HG03439 (cell line): ENCODE results near the gene ZBED4.
"Not testable (repeated sequence)": the region's sequence is repeated elsewhere in the genome, so short reads cannot be mapped to it uniquely, and the experiment has no call there.

Source experiments
- ATAC-seq: cut with Tn5 transposase; IDR thresholded peaks from one replicate; pipeline ENCODE4 v1.9.1; 2021; ENCODE audit warnings: mild to moderate bottlenecking, moderate library complexity; ENCODE audit not compliant: unreplicated experiment

ZBED4 gene, protein sequence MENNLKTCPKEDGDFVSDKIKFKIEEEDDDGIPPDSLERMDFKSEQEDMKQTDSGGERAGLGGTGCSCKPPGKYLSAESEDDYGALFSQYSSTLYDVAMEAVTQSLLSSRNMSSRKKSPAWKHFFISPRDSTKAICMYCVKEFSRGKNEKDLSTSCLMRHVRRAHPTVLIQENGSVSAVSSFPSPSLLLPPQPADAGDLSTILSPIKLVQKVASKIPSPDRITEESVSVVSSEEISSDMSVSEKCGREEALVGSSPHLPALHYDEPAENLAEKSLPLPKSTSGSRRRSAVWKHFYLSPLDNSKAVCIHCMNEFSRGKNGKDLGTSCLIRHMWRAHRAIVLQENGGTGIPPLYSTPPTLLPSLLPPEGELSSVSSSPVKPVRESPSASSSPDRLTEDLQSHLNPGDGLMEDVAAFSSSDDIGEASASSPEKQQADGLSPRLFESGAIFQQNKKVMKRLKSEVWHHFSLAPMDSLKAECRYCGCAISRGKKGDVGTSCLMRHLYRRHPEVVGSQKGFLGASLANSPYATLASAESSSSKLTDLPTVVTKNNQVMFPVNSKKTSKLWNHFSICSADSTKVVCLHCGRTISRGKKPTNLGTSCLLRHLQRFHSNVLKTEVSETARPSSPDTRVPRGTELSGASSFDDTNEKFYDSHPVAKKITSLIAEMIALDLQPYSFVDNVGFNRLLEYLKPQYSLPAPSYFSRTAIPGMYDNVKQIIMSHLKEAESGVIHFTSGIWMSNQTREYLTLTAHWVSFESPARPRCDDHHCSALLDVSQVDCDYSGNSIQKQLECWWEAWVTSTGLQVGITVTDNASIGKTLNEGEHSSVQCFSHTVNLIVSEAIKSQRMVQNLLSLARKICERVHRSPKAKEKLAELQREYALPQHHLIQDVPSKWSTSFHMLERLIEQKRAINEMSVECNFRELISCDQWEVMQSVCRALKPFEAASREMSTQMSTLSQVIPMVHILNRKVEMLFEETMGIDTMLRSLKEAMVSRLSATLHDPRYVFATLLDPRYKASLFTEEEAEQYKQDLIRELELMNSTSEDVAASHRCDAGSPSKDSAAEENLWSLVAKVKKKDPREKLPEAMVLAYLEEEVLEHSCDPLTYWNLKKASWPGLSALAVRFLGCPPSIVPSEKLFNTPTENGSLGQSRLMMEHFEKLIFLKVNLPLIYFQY

DNA sequence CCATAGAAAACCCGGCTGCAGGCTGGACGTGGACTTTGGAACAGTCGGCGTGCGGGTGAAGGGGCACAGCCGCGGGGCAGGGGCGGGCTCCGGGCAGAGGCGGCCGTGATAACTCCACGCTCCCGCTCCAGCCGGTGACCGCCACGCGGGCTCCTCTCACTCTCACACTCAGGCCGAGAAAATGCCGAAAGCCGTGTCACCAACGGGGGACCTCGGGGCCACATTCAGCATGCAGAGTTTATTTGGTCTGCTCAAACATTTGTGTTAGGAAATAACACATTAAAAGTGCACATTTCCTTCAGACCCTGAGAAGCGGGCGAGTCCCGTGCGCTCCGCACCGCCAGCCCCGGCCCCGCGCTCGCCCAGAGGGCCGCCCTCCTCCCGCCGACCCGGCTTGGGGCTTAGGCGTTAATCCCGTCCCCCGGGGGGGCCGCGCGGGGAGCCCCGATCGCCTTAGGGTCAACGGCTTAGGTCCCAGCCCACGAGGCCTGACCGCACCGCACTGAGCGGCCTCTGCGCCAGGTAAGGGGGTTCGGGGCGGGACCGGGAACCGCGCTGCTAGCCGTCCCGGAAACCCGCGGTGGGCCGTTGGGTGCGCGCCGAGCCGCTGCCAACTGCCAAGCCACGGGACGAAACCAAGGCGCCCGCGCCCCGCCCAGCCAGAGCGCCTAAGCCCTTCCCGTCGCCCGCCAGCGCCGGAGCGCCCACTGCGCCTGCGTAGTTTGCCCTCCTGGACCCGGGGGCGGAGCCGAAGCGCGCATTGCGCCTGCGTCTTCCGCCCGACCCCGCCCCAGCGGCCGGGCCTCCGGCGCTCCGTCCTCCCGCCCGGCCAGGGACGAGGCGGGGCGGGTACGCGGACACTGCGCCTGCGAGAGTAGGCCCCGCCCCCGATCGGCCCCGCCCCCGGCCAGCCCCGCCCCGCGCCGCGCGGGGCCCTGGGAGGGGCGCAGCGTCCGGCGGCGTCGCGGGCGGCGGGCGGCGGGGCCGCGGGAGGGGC lies at the start of gene ZBED4:
Gene ZBED4, plus strand, starts transcription at position 947 of the 997 bp plus-strand sequence. CDS start 29,819 bp downstream, outside the sequence.
- ATAC-seq = peak; percentile 80

DNA sequence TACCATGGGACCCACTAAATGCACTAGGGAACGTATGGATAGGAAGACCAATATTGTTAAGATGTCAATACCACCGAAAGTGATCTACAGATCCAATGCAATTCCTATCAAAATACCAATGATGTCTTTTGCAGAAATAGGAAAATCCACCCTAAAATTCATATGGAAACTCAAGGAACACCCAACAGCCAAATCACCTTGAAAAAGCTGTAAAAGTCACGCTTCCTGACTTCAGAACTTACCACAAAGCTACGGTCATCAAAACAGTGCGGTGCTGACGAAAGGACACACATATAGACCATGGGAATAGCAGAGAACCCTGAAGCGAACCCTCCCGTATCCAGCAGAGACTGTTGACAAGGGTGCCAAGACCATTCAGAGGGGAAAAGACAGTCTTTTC lies 46.5 kb upstream of the ZBED4 start:
- no peak for ATAC-seq

DNA sequence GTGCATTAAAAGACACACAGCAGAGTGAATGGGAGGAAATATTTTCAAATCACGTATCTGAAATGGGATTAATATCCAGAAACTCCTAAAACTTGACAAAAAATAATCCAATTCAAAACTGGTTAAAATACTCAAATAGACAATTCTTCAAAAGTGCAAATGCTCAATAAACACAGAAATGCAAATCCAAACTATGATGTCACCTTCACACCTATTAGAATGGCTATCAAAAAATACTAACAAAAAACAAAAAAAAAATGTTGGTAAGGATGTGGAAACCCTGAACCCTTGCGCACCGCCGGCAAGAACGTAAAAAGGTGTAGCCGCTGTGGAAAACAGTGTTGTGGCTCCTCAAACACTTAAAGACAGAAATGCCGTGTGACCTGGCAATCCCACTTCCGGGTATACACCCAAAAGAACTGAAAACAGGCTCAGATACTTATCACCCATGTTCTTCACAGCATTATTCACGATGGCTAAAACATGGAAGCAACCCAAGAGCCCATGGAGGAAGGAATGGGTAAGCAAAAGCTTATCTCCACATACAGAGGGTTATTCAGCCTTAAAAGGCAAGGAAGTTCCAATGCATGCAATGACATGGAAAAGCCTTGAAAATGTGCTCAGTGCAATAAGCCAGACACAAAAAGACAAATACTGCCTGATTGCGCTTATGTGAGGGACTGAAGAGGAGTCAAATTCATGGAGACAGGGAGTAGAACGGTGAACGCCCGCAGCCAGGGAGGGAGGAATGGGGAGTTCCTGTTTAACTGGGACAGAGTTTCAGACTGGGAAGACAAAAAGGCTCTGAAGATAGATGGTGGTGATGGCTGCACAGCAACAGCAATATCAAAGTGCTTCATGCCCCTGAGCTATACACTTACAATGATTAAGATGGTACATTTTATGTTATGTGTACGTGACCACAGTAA lies 45.6 kb upstream of the ZBED4 start:
- ATAC-seq = no peak

DNA sequence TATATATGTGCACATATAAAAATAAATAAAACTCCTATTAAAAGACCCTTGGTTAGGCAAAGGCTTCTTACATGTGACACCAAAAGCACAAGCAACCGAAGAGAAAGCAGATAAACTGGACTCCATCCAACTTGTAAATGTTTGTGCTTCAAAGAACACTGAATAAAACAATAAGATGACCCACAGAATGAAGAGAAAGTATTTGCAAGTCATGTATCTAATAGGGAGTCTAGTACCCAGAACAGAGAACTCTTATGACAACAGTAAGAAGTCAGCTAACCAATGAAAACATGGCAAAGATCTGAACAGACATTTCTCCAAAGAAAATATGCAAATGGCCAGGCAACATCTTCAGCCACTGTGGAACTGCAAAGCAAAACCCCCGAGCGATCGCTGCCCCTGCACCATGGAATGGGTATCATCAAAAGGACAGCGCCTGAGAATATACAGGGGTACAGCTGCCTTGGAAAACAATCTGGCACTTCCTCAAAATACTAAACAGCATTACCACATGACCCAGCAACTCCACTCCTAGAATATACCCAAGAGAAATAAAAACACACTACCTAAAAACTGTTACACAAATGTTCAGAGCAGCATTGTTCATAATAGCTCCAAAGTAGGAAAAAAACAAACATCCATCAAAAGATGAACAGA lies 43.2 kb upstream of the ZBED4 start:
- no peak for ATAC-seq

DNA sequence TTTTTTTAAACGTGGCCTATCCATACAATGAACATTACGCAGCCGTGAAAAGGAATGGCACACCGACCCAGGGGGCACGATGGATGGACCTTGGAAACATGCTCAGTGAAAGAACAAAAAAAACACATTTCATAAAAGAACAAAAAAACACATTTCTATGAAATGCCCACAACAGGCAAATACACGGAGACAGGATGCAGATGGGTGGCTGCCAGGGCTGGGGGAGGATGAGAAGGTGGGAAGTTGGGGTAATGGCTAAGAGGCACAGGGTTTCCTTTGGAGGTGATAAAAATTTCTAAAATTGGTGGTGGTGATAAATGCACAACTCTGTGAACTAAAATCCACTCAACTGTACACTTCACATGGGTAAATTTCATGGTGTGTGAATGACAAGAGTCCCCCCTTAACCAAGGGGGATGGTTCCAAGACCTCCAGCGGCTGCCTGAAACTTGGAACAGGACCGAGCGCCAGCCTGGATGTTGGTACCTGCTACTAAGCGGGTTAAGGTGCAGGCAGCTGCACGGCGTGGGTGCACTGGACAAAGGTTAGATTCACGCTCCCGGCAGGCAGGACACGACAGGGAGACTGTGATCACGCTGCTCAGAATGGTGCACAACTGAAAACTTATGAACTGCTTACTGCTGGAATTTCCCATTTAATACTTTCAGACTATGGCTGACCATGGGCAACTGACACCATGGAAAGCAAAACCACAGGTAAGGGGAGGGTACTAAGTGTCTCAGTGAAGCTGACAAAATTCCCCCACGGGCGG lies 42.4 kb upstream of the ZBED4 start:
- no peak for ATAC-seq

DNA sequence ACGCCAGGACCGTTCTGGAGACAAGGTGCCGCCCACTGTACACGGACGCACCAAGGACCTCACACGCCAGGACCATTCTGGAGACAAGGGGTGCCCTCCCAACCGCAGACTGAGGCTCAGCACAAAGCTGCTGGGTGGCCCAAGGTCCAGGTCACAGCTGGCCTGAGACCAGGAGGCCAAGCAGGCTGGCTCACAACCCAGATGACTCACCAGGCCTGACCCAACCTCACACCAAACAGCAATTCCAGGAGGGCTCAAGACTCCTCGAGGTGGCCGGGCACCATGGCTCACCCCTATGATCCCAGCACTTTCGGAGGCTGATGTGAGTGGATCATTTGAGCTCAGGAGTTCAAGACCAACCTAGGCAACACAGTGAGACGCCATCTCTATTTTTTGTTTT lies 40.8 kb upstream of the ZBED4 start:
- ATAC-seq = no peak

DNA sequence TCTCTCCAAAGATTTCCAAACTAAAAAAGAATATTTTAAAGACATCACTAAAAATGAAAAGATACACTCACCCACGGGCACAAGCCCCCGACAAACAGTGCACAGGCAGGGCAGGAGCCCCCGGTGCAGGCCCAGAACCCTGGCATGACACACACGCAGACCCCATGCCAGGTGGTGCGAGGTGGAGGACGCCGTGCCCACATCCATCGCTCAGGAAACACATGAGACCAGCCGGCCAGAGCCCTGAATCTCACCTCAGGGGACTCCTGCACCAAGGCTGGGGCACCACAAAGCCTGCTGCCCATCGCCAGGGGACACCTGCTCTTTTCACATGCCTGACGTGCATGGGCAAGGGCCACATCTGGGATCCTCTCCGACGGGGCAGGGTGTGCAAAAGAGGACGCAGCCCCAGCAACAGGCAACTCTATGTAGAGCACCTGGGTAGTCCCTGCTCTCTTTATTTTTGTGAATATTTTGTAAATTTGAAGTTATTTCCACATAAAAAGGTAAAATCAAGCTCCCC lies 39.4 kb upstream of the ZBED4 start:
- ATAC-seq = no peak

DNA sequence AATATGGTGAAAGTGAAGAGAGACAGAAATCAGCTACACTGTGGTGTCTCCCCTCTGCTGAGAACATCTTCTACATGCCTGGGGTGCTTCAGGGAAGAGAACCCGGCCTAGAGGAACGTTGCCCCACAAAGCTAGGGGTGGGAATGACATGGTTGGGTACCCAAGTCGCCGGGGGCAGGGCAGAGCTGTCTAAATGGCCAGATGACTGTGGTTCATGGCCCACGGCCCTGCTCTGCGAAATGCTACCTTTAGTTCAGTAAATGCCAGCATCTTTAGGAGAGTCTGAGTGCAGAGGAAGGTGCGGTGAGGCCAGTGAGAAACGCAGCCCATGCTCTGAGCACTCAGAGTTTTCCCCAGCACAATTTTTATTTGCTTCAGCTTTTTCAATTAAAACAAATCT lies 38.8 kb upstream of the ZBED4 start:
- ATAC-seq = no peak

DNA sequence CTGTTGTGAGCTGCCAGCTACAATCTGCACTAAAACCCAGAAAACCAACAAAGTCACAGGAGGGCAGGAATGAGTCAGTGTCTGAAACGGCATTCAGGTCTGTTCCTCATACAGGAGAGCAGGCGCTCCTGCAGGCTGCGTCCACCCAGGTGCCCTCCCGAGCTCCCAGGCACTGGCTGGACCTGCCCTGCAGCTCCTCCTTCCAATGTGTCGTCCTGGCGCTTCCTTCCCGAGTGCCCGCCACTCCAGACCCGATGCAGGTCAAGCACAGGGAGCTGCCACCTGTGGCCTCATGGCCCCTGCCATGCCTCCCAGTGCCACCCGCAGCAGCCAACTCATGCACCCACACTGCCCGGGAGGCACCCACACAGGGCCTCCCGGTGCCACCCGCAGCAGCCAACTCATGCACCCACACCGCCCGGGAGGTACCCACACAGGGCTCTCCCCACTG lies 38.0 kb upstream of the ZBED4 start:
- no peak for ATAC-seq

DNA sequence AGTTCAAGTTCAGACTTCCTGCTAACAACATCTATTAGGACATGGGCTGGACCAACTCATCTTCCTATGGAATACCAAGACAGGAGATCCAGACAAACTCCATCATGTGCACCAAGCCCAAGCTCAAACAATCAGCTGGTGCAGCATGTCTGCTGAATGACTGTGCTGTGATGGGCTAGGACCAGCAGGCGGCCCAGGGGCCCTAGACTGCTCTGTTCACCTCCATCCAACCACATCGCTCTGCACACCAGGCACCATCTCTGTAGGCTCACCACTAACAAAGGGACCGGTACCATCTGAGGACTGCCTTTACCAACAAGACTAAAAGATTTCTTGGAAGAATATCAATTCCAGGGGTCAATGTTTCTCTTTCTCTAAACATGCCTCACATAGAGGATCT lies 36.3 kb upstream of the ZBED4 start:
- ATAC-seq = no peak

DNA sequence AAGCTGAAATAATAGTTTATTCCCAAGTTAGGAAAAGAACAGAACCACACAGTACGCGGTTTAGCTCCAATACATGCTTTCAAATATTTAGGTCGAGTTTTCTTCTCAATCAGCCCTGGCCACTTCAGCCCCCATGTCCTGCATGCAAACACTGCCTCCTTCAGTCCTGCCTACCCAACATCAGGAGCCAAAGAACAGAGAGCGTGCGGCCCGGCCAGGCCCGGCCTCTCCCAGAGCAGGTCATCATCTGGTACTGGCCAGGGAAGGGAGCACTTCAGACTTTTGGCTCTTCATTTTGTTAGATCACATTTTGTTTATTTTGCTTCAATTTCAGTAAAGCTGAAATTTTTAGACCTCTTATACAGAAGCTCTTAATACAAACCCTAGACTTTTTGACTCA lies 32.7 kb upstream of the ZBED4 start:
- no peak for ATAC-seq

DNA sequence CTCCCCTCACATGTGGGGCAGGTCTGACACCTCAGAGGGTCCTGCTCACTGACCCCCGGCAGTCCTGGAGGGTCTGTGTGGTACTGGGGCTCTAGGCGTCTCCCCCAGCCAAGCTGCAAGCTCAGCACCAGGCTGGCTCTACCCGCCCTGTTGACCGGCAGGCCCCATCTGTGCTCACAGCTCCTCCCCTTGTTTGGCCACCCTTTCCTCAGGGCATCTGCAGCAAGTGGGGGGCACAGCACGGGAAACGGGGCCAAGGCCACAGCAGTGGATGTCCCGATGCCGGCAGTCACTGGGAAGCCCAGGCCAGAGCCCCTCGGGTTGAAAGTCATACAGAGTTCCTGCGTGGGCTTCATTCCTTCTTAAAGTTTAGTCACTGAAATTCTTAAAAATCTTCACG lies 31.9 kb upstream of the ZBED4 start:
- not testable (repeated sequence) for ATAC-seq

DNA sequence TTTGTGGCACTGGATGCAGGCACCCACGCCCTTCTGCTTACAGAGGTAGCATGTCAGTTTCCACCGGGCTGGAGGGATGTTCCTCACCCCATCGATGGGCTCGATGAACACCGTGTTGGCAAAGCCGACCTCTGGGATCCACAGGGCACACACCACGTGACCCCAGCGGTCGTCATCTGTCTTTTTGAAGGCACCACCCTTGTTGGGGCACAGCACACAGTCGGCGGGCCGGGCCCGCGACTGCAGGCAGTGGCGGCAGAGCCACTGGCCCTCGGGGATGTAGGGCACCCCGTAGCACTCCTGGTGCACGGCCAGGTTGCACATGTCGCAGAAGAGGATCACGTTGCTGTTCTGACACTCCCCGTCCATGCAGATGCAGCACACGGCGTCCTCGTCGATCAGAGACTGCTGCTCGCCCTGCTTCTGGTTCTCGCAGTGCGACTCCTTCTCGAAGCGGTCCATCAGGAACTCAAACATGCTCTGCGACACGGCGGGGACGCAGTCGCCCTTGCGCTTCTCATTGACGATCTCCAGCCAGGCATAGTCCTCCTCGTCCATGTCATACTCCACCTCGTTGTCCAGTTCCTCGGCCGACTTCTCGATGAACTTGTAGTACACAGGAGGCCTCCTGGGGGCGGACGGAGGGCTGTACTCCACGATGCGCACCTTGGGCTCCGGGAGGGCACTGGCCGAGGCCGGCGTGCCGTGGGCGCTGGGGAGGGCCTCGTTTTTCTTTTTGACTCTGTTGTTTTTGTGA lies 30.2 kb upstream of the ZBED4 start:
- ATAC-seq = no peak

DNA sequence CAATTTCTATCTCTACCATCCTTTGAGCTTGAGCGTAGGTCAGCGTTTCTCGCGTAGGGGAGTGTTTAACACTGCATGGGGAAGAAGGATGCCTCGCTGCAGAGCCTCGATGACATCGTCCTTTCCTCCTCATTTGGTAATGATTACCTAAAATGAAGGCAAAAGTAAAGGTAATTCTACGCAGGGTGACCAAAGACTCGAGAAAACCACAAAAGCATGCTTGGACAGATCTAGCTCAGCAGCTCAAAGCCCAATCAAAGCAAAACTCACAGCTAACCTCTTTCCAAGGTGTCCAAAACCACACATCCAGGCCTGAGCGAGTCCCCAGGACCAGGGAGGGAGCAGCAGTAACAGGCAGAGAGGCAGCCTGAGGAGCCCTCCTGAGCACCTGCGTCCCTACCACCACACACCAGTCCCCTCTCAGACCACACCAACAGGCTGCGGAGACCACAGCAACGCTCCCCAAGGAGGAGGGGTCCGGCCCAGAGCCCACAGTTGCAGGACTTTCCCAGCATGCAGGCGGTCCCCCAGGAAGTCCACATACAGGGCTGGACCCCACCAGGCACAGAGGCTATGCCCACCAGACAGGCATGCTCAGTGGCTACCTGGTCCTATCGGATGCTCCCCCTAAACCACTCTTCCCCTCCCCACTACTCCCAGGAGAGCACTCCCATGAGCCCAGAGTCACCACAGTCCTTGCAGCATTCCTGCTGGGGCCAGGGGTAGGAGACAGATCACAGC lies 29.3 kb upstream of the ZBED4 start:
- no peak for ATAC-seq

DNA sequence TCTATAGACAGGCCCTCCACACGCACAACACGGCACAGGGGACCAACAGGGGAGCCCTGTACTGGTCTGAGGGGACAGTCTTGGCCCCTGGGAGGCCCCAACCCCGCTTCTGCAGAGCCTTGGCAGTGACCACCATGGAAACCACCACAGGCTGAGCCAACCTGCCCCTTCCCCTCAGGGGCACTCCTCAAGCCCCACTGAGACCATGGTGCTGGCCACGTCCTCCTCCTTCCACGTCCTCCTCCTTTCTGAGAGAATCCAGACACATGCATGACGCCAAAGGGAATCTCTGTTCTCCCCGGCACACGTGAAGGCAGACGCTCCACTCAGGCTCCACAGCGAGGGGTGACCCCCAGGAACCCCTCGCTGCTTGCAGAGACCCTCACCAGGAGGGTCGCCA lies 28.7 kb upstream of the ZBED4 start:
- ATAC-seq = no peak

DNA sequence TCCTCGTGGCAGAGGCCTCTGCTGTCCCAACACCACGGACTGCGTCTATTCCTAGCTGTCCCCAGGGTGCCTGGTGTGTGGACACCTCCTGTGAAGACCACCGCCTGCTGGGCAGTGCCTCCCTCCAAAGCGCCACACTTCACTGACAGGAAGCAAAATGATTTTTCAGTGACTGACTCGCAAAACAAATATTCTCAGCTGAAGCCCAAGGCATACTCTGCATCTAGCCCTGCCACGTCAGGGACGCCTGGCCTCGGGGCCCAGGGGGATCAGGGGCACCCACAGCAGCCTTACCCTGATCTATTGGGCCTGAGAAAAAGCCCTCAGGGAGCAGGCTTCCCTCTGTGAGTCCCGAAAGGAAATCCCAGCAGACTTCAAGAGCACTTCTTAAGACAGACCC lies 28.2 kb upstream of the ZBED4 start:
- ATAC-seq = no peak
